Left renal pelvis (tissue), 4 donors: ENCODE results near the gene C1QL4. TPM values are rescaled to one million over a fixed set of nuclear protein-coding genes. Genes with fewer than 3 reads are reported as not detected.
A peak's percentile ranks its signal among the peaks of the same experiment; 100 is the strongest.

Experiments
- DNase-seq, 4 donors: peaks; one replicate each; pipeline ENCODE4 v3.0.0-alpha.2; 2013; ENCODE audit warnings: low read depth in 4 of 4, low spot score in 3 of 4
- polyA plus RNA-seq, 4 donors: library from polyadenylated mRNA; unstranded; fragments of 120-200 nt; gene quantifications; one replicate each; pipeline ENCODE4 v1.2.1, GENCODE V29; 2013; ENCODE audit not compliant: insufficient read length in 4 of 4

Gene C1QL4
- polyA plus RNA-seq, 4 donors: 1.1 to 2.0 (median 1.3) TPM

GRCh38 chr12:49348781-49349180, 11.8 kb upstream of the C1QL4 start:
- no peak for DNase-seq

- DNase-seq: peak in 1 of 4 donors; percentile 56
Measured at GRCh38 chr12:49347311-49348193, 10.6 kb upstream of the C1QL4 start.

GRCh38 chr12:49346659-49347310, 9.8 kb upstream of the C1QL4 start, which contains the start of gene DNAJC22:
DNAJC22 (plus strand) TSS chr12:49346888; CDS start chr12:49348873, 1,985 bp downstream.
- no peak for DNase-seq

- no peak for DNase-seq
Measured at GRCh38 chr12:49345825-49346658, 9.1 kb upstream of the C1QL4 start.

- DNase-seq: peak in 2 of 4 donors; percentile 51 to 78
Measured at GRCh38 chr12:49345051-49345824, 8.2 kb upstream of the C1QL4 start.

- DNase-seq: no peak
Measured at GRCh38 chr12:49344486-49345050, 7.6 kb upstream of the C1QL4 start.

GRCh38 chr12:49342914-49343731, 6.1 kb upstream of the C1QL4 start:
- DNase-seq: no peak

- peak in 3 of 4 donors; percentile 70 to 85 (median 73) for DNase-seq
Measured at GRCh38 chr12:49342066-49342913, 5.3 kb upstream of the C1QL4 start.

GRCh38 chr12:49341777-49342065, 4.7 kb upstream of the C1QL4 start:
- no peak for DNase-seq

- DNase-seq: no peak
Measured at GRCh38 chr12:49340971-49341776, 4.2 kb upstream of the C1QL4 start.

GRCh38 chr12:49340095-49340870, 3.3 kb upstream of the C1QL4 start:
- DNase-seq: no peak

- DNase-seq: no peak
Measured at GRCh38 chr12:49339464-49339861, 2.5 kb upstream of the C1QL4 start.

- no peak for DNase-seq
Measured at GRCh38 chr12:49338830-49339463, 2.0 kb upstream of the C1QL4 start.

- DNase-seq: no peak
Measured at GRCh38 chr12:49335955-49336644, 888 bp downstream of the C1QL4 start.

GRCh38 chr12:49335118-49335954, 1.7 kb downstream of the C1QL4 start:
- DNase-seq: no peak
